ENCODE measurements around the gene VPS51.
A peak's percentile ranks its signal among the peaks of the same experiment; 100 is the strongest.

Gene VPS51

GRCh38 chr11:65121865-65122696 is 26.1 kb downstream of the VPS51 start, which contains the start of the genes FAU and MRPL49:
TSS of gene FAU (minus strand) at chr11:65122134. CDS start at chr11:65121813, 321 bp downstream.
TSS of gene MRPL49 (plus strand) at chr11:65122321. CDS start at chr11:65122347, 26 bp downstream.
- peak; percentile 96 for DNase-seq

- no peak for DNase-seq
Observed at GRCh38 chr11:65124480-65125196, 28.6 kb downstream of the VPS51 start.

DNA sequence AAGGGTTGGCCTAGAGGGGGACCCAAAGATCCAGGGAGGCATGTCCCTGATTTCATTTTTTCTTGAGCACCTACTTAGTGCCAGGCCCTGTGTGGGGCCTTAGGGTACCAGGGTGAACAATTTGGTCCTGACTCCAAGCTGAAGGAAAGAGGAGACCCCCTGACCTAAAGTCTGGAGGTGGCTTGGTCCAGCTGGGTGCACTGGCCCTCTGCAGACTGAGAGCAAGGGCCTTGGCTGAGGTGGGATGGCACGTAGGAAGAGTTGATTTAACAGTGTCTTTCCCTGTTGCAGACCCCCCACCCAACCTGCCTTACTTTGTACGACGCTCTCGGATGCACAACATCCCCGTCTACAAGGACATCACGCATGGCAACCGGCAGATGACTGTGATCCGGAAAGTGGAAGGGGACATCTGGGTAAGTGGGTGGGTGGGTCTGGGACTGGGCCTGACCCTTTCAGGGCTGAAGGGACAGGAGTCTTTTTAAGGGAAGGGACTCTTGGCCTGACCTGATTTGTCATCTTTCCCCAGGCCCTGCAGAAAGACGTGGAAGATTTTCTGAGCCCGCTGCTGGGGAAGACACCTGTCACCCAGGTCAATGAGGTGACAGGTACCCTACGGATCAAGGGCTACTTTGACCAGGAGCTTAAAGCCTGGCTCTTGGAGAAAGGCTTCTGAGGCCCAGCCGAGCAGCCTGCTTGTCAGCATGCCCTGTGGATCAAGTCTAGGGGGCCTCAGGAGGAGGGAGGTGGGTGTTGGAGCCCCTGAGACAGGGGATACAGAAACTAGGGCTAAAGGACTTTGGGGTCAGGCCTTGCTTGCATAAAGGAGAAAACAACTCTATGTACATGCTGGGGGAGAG is 29.4 kb downstream of the VPS51 start:
- no peak for DNase-seq

GRCh38 chr11:65126624-65127274 is 30.7 kb downstream of the VPS51 start:
- no peak for DNase-seq

- no peak for DNase-seq
Observed at GRCh38 chr11:65127473-65128181, 31.6 kb downstream of the VPS51 start.

DNA sequence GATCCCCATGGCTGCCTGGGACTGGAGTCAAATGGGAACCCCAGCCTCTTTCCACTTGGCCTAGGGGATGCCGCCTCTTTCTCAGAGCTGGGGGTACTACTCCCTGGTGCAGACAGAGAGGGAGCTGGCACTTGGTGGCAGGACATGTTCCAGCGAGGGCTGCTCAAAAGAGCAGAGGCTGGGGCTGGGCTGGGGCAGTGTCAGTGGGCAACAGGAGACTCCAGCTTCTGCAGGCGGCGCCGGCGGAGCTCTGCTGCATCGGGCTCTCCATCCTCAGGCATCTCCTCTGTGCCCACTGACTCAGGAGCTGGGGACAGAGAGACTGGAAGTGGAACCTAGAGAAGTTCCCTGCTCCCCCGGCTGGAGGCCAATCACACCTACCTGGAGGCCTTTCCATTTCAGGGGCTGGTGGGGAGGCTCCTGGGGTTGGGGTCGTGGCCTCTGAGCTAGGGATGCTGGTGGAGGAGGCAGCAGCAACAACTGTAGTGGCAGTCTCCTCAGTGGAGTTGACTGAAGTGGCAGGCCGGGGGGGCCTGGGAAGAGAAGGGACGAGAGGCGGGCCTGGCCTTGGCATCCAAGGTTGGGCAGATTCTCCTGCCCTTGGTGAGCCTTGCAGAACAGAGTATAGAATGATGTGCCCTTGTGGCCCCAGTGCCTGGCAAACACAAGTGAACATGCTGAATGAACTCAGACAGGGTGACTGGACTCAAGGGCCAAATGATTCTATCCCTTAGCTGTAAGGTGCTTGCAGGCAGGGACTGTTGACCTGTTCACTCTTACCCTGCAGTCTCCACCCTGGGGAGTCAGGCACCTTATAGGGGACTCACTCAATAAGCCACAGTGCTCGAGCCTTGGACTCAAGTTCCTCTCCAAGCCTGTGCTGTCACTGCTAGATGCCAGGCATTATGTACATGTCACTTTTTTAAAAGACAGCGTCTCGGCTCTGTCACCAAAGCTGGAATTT is 32.5 kb downstream of the VPS51 start:
- DNase-seq, result no peak

DNA sequence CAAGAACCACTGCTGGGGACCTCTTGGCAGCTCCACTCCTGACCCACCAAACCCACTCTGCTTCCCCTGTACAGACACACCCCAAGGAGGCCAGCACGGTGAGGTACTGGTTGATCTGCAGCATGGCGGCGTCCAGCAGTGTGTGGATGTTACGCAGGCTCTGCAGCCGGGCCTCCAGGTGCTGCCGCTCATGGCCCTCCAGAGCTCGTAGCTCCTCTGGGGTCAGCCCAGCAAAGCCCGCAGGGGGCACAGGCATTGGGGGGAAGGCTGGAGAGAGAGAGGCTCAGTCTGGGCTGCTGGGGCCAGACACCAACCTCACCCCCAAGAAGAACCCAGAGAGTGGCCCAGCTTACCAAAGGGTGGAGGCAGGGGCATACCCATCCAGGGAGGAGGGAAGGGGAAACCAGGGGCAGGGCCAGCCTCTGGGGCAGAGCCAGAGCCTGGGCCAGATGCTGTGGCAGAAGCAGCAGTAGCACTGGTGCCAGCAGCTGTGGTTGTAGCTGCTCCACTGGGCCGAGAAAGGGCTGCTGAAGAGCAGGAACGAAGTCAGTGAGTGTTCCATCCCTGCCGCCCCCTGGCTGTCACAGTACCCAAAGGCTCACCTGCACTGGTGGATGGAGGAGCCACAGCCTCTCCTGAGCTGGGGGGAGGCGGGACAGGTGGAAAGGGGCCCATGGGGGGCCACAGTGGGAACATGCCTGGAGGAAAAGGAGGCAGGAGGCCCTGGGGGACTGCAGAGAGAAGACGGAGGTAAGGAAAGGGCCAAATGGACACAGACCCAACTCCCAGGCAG is 33.8 kb downstream of the VPS51 start:
- no peak for DNase-seq

DNA sequence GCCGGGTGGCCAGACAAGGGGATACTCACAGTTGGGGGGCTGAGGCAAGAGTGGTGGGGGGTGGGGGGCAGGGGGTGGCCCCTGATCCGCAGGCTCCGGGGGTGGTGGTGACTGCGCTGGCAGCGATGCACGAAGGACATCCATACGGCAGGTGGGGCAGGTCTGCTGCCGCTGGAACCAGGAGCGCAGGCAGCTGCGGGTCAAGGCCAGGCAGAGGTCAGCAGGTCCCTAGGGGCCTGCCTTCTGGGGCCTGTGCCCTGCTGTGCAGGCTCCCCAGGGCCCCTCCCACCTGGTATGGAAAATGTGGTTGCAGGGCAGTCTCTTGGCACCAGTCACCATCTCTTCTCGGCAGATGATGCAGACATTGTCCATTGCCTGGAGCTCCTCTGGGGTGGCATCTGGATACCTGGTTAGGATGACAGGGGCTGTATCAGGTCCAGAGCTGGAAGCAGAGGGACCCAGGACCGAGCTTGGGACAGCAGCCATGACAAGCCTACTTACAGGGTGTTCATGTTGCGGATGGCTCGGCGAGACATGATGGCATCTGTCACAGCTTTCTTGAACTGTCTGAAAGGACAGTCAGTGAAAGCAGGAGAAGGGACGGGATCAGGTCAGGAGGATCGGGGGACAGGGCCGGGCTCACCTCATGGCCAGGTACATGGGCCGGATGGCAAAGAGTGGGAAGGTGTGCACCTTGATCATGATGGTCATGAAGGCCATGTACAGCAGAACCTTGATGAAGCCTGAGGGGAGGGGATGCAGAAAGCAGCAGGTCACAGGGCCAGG is 34.8 kb downstream of the VPS51 start:
- DNase-seq, result no peak

GRCh38 chr11:65131417-65131776 is 35.4 kb downstream of the VPS51 start:
- DNase-seq, result no peak

- no peak for DNase-seq
Observed at GRCh38 chr11:65131895-65132237, 35.9 kb downstream of the VPS51 start.

DNA sequence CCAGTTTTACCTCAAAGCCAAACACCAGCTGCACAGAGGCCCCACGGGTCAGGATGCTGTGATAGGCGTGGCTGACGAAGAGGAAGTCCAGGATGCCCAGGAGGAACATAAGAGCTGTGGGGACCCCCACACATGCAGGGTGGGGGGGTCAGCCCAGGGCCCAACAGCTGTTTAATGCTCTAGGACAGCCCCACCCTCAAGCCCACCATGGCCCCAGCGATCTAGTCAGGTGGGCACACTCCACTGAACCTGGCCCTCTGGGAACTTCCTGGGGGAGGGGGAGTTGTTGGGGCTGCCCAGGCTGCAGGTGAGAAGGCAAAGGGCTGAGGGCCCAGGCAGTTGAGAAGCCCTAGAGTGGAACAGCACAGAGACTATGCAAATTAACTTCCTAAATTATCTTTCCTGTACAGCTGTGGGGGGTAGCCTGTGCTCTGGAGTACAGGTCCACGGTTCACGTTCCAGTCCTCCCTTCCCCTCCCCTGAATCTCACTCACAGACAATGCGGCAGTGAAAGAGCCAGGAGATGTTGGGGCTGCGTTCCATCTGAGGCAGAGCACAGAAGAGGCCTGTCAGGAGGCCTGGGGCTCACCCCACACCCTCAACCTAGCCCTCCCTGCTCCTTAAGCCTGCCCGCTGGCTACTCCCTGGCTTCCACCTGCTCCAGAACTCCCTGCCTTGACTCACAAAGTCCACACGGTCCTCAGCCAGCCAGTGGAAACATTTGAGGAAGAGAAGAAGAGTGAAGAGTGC is 36.4 kb downstream of the VPS51 start:
- no peak for DNase-seq

- no peak for DNase-seq
Observed at GRCh38 chr11:65132988-65133700, 37.1 kb downstream of the VPS51 start.

GRCh38 chr11:65133724-65134123 is 37.7 kb downstream of the VPS51 start:
- DNase-seq, result peak; percentile 78

- peak; percentile 96 for DNase-seq
Observed at GRCh38 chr11:65134240-65134951, 38.4 kb downstream of the VPS51 start, which contains the start of gene SYVN1. TSS of gene SYVN1 (minus strand) at chr11:65134519. CDS start at chr11:65133601, 918 bp downstream.

GRCh38 chr11:65134952-65135632 is 39.1 kb downstream of the VPS51 start:
- DNase-seq, result peak; percentile 89

DNA sequence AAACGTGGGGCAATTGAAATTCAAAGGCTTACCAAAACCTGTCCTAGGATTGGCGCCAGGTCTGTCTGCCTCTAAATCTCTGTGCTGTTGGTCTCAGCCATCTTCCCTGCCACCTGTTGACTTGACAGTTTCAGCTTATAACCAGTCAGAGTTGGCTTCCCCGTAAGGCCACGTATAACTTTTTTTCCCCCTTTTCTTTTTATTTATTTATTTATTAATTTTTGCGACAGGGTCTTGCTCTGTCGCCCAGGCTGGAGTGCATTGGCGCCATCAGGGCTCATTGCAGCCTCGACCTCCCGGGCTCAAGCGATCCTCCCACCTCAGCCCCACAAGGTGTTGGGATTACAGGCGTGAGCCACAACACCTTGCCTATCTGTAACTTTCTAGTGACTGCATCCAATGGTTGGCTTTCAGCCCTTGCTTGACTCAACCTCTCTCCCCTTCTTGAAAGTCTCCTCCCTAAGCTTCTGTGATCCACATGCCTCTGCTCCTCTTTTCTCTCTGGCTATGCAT is 39.7 kb downstream of the VPS51 start:
- no peak for DNase-seq
